BLaER1 (cell line): Measurements from ENCODE around the gene NKIRAS1.
"Not testable (repeated sequence)": the region's sequence is repeated elsewhere in the genome, so short reads cannot be mapped to it uniquely, and the experiment has no call there.

Experiments used
- H3K27ac ChIP-seq: shearing (Covaris generic); formaldehyde crosslinking; 2 replicates; pipeline ENCODE4 v1.8.1; 2022
- H3K27me3 ChIP-seq: shearing (Covaris generic); formaldehyde crosslinking; 2 replicates; pipeline ENCODE4 v1.8.1; 2022
- H3K36me3 ChIP-seq: shearing (Covaris generic); formaldehyde crosslinking; 2 replicates; pipeline ENCODE4 v1.8.1; 2022
- H3K4me1 ChIP-seq: shearing (Covaris generic); formaldehyde crosslinking; 2 replicates; pipeline ENCODE4 v1.8.1; 2022
- H3K4me2 ChIP-seq: shearing (Covaris generic); formaldehyde crosslinking; 2 replicates; pipeline ENCODE4 v1.8.1; 2022
- H3K4me3 ChIP-seq: shearing (Covaris generic); formaldehyde crosslinking; 2 replicates; pipeline ENCODE4 v1.8.1; 2022
- H3K9ac ChIP-seq: shearing (Covaris generic); formaldehyde crosslinking; 2 replicates; pipeline ENCODE4 v1.8.1; 2022
- H3K9me3 ChIP-seq: shearing (Covaris generic); formaldehyde crosslinking; 2 replicates; pipeline ENCODE4 v1.8.1; 2022
- H4K20me1 ChIP-seq: shearing (Covaris generic); formaldehyde crosslinking; 2 replicates; pipeline ENCODE4 v1.8.1; 2022
- Cebpa-rat ChIP-seq: shearing (Covaris generic); IDR thresholded peaks from 2 replicates; pipeline ENCODE4 v1.8.1; 2022

The NKIRAS1 gene

DNA sequence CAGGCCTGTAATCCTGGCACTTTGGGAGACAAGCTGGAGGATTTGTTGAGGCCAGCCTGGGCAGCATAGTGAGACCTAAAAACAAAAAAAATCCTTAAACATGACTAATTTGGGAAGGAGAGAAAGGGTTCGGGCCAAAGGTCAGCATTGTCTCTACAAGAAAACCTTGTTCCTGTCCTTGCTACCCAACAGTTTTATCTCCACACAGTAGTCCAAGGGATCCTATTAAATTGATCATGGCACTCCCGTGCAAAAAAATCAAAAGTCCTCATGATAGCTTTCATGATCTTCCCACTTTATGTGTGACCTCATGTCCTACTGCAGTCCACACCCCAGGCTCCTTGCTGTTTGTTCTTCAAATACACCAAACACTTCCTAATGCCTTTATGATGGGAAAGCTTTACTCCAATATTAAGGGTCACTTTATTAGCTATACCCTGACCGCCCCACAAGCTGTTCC, 4.3 kb upstream of the NKIRAS1 start:
- 0 out of 2 replicates have a peak overlapping the region, but pooled peaks have one; percentile 89 for H3K4me2 ChIP-seq

DNA sequence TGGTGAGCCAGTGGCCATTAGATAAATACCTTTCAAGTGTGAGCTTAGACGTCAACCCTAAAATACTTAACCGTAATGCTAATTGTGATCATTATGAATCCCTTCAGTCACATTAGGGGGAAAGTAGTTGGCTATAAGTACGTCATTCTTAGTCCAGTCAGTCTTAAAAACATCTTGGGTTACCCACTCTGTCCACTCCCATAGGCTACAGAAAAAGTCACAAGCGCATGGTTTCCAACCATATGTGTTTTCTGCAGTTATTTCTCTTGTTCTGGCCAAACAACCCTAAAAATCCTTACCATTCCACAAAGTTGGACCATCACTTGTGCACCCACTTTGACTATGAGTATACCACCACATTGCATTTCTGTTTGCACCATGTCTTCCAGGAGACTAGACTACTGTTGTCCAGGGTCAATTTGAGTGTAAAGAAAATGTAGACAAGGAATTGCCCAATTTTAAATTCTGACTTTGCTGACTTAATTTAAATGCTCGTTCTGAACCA, 3.4 kb upstream of the NKIRAS1 start:
- H3K27ac ChIP-seq = no peak overlapping the region
- peaks cover 15% of the 10 kb centered on the region for H3K27me3 ChIP-seq
- peaks cover 48% of the 10 kb centered on the region for H3K36me3 ChIP-seq
- H4K20me1 ChIP-seq = peaks cover 50% of the 10 kb centered on the region
- TF ChIP-seq Cebpa-rat = no peak
- H3K4me1 ChIP-seq = peaks cover 64% of the 10 kb centered on the region
- peak overlapping the region; percentile 93 for H3K4me3 ChIP-seq
- no peaks in the 10 kb centered on the region for H3K9me3 ChIP-seq
- peak overlapping the region; percentile 89 for H3K4me2 ChIP-seq
- no peak overlapping the region for H3K9ac ChIP-seq

More for the DNA sequence above, 4.3 kb upstream of the NKIRAS1 start:
- peaks cover 48% of the 10 kb centered on the region for H3K36me3 ChIP-seq
- peaks cover 43% of the 10 kb centered on the region for H4K20me1 ChIP-seq
- H3K4me3 ChIP-seq = no peak overlapping the region
- TF ChIP-seq Cebpa-rat = no peak
- H3K27ac ChIP-seq = no peak overlapping the region
- peaks cover 55% of the 10 kb centered on the region for H3K4me1 ChIP-seq
- no peaks in the 10 kb centered on the region for H3K9me3 ChIP-seq
- H3K9ac ChIP-seq = no peak overlapping the region
- peaks cover 6% of the 10 kb centered on the region for H3K27me3 ChIP-seq

DNA sequence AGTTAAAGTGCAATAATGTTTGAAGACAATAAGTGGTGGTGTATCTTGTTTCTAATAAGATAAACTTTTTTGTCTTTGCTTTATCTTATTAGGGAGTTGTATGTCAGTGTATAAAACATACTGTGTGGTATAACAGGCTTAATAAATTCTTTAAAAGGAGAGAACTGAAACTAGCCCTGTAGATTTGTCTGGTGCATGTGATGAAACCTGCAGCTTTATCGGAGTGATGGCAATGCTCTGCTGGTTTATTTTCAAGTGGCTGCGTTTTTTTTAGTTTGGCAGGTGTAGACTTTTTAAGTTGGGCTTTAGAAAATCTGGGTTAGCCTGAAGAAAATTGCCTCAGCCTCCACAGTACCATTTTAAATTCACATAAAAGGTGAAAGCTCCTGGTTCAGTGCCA, 2.8 kb upstream of the NKIRAS1 start:
- Histone ChIP-seq H4K20me1 (peaks cover 56% of the 10 kb centered on the region), H3K4me3 (peak overlapping the region; percentile 93), H3K27ac (no peak overlapping the region), H3K9ac (no peak overlapping the region), H3K4me2 (peak overlapping the region; percentile 89), H3K4me1 (peaks cover 68% of the 10 kb centered on the region), H3K27me3 (peaks cover 18% of the 10 kb centered on the region), H3K36me3 (peaks cover 48% of the 10 kb centered on the region), H3K9me3 (no peaks in the 10 kb centered on the region)
- no peak for TF ChIP-seq Cebpa-rat

DNA sequence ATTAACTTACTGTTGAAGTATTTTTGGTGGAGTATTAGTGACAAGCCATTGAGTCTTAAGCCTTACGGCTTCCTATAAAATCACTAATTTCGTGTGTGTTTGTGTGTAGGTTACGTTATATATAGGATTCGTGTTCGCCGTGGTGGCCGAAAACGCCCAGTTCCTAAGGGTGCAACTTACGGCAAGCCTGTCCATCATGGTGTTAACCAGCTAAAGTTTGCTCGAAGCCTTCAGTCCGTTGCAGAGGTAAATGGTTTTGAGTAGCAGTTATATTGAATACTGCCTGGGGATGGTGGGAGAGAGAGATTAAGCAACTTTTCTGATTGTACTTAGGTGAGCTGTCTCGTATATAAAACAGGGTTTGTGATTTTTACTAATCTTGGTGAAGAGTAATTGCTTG, 1.5 kb upstream of the NKIRAS1 start:
- H3K4me1 ChIP-seq = peaks cover 64% of the 10 kb centered on the region
- peak overlapping the region; percentile 93 for H3K4me3 ChIP-seq
- peak overlapping the region; percentile 98 for H3K27ac ChIP-seq
- not testable (repeated sequence) for H3K9me3 ChIP-seq
- H3K9ac ChIP-seq = peak overlapping the region; percentile 99
- peaks cover 67% of the 10 kb centered on the region for H4K20me1 ChIP-seq
- peaks cover 48% of the 10 kb centered on the region for H3K36me3 ChIP-seq
- peaks cover 18% of the 10 kb centered on the region for H3K27me3 ChIP-seq
- peak overlapping the region; percentile 89 for H3K4me2 ChIP-seq

DNA sequence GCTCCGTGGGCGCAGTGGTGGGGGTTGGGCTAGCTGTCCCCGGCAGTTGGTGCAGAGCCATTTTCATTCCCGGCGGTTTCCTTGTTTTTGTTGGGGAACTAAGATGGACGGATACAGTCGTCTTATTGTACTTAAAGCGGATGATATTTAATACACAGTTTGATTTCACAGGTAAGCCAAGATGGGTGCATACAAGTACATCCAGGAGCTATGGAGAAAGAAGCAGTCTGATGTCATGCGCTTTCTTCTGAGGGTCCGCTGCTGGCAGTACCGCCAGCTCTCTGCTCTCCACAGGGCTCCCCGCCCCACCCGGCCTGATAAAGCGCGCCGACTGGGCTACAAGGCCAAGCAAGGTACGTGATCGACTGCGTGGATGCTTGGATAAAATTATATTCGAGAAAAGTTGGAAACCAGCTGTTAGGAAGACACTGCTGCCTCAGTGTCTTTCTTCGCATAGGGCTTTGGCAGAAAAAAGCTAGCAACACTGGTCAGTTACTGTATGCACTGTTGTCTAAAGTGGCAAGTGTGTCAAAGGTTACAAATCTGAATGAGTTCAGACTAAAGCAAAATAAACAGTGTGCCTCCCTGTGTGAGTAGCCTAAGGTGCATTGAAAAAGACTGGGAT, 1.0 kb upstream of the NKIRAS1 start:
- H3K27ac ChIP-seq = peak overlapping the region; percentile 98
- peaks cover 48% of the 10 kb centered on the region for H3K36me3 ChIP-seq
- H3K4me2 ChIP-seq = peak overlapping the region; percentile 89
- peak overlapping the region; percentile 93 for H3K4me3 ChIP-seq
- H3K27me3 ChIP-seq = peaks cover 18% of the 10 kb centered on the region
- H3K9me3 ChIP-seq = not testable (repeated sequence)
- H4K20me1 ChIP-seq = peaks cover 67% of the 10 kb centered on the region
- peak overlapping the region; percentile 99 for H3K9ac ChIP-seq
- peaks cover 59% of the 10 kb centered on the region for H3K4me1 ChIP-seq

DNA sequence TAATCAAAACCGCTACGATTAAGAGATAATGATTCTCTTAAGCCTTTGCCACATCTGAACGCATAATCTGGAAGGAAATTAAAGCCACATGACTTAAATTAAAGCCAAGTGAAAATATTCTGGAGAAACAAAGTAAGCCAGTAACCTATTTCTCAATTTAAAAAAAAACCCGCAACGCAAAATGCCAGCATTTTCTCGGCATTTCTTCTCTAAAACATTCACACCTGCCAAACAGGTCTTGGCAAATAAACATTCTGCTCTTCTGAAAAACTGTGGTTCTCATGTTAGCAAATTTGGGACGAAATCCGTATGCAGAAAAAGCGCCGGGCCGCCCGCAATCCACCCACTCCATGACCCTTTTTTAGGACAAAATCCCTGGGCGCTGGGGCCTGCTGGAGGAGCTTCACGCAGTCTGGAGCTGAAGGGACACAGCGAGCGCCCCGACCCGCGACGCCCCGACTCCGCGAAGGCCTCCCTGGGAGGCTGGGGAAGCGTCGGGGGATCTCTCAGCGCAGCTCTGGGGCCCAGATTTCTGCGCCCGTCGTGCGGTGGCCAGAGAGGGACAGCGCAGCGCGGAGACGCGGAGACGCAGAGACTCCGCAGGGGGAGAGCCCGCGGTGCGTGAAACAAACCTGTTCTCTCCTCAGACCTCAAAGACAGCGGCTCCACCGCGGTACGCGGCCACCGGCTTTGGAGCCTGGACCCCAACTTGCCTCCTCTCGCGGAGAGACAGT, 471 bp downstream of the NKIRAS1 start:
- peak overlapping the region; percentile 98 for H3K27ac ChIP-seq
- peak overlapping the region; percentile 93 for H3K4me2 ChIP-seq
- peaks cover 66% of the 10 kb centered on the region for H4K20me1 ChIP-seq

DNA sequence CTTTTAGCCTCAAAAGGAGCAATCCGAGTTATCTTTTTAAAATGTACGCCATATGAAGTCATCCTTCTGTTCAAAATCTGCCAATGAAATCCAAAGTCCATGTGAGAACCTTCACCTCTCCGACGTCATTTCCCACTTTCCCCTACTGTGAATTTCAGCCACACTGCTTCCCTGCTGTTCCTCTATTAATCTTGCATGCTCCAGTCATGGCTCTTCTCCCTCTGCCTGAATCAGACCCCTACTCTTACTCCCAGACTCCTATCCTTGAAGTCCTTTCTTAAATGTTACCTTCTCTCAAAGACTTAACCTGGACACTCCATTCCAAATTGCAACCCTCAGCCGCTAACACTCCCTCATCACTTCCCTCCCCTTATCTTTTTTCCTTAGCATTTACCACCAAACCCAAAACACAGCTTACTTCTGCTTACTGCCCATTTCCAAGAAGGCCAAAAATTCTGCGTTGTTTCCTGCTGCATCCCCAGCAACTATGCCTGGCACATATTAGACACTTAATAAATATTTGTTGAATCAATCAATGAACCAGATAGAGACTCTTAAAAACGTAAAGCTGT, 1.2 kb downstream of the NKIRAS1 start:
- Histone ChIP-seq H3K27ac (no peak overlapping the region), H3K9ac (peak overlapping the region; percentile 99; the same call in 1 of the 2 replicates), H3K27me3 (peaks cover 18% of the 10 kb centered on the region), H3K36me3 (peaks cover 36% of the 10 kb centered on the region), H4K20me1 (peaks cover 59% of the 10 kb centered on the region), H3K4me2 (peak overlapping the region; percentile 93), H3K4me3 (peak overlapping the region; percentile 93), H3K4me1 (peaks cover 48% of the 10 kb centered on the region), H3K9me3 (no peaks in the 10 kb centered on the region)
- TF ChIP-seq Cebpa-rat = no peak

More for the DNA sequence above, 471 bp downstream of the NKIRAS1 start:
- H3K4me1 ChIP-seq = peaks cover 48% of the 10 kb centered on the region
- H3K9me3 ChIP-seq = no peaks in the 10 kb centered on the region
- TF ChIP-seq Cebpa-rat = no peak
- H3K9ac ChIP-seq = peak overlapping the region; percentile 99
- H3K27me3 ChIP-seq = peaks cover 18% of the 10 kb centered on the region
- H3K4me3 ChIP-seq = peak overlapping the region; percentile 93
- peaks cover 36% of the 10 kb centered on the region for H3K36me3 ChIP-seq

DNA sequence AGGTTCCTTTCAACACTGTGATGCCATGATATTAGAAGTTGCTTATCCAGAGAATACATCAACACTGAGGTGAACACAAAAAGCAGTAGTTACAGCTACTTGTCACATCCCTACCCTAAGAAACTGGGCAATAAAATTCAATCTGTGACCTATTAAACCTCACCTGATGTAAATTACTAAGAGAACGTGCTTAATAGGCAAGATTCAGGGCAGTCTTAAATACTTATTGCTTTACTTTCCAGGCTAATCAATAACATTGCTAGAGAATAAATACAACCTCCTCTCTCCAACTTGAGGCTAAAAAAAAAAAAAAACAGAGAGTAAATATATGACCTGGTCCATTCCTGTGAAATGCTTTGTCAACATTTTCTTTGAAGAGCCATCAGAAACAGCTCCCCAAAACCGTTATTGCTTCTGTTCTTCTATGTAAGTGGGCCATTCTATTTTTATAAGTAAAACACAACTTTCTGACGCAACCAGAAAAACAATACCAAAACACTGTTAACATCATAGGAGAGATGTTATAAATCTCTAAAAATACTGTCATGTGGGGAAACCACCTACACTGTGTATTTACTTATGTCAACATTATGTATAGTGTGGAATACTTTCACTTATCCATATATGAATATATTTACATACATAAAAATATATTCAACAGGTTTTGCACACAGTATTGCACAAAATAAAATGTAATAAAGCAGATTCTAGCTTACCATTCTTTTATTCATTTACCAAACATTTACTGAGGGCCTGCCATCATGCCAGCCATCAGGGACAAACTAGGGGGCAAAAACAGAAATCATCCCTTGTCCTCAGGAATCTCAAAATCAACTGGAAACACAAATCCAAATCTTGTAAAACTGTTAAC, 2.7 kb downstream of the NKIRAS1 start:
- Histone ChIP-seq H3K9ac (no peak overlapping the region), H3K4me3 (no peak overlapping the region), H3K4me2 (peak overlapping the region; percentile 93)

DNA sequence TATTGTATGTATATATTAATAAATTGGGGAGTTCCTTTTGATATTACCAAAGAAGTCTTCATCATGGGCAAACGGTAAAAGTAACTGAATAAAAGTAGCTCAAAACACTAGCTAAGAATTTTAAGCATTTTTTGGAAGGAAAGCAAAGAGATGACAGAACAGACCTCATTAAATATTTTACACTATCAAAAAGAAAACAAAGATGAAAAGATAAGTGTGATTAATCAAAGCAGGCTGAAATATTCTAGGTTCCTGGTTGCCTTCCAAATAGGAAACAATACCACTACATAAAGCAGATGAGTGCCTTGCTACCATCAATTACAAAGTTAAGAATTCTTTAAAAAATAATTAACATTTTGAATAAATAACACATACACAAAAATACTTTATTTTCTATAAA, 3.6 kb downstream of the NKIRAS1 start:
- H3K27me3 ChIP-seq = peaks cover 18% of the 10 kb centered on the region
- H3K4me1 ChIP-seq = peaks cover 26% of the 10 kb centered on the region
- H3K9ac ChIP-seq = no peak overlapping the region
- TF ChIP-seq Cebpa-rat = no peak
- no peaks in the 10 kb centered on the region for H3K9me3 ChIP-seq
- peaks cover 34% of the 10 kb centered on the region for H4K20me1 ChIP-seq
- no peak overlapping the region for H3K4me3 ChIP-seq
- H3K36me3 ChIP-seq = peaks cover 22% of the 10 kb centered on the region
- H3K27ac ChIP-seq = no peak overlapping the region
- H3K4me2 ChIP-seq = no peak overlapping the region

More for the DNA sequence above, 2.7 kb downstream of the NKIRAS1 start:
- Histone ChIP-seq H3K27me3 (peaks cover 18% of the 10 kb centered on the region), H3K27ac (no peak overlapping the region), H3K36me3 (peaks cover 32% of the 10 kb centered on the region), H3K4me1 (peaks cover 34% of the 10 kb centered on the region), H3K9me3 (no peaks in the 10 kb centered on the region), H4K20me1 (peaks cover 44% of the 10 kb centered on the region)
- no peak for TF ChIP-seq Cebpa-rat

DNA sequence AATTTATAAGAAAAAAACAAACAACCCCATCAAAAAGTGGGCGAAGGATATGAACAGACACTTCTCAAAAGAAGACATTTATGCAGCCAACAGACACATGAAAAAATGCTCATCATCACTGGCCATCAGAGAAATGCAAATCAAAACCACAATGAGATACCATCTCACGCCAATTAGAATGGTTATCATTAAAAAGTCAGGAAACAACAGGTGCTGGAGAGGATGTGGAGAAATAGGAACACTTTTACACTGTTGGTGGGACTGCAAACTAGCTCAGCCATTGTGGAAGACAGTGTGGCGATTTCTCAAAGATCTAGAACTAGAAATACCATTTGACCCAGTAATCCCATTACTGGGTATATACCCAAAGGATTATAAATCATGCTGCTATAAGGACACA, 4.5 kb downstream of the NKIRAS1 start:
- peaks cover 18% of the 10 kb centered on the region for H3K36me3 ChIP-seq
- H3K4me2 ChIP-seq, H3K9me3 ChIP-seq, H3K27ac ChIP-seq, H3K4me3 ChIP-seq, H3K9ac ChIP-seq: not testable (repeated sequence)
- H3K27me3 ChIP-seq = peaks cover 18% of the 10 kb centered on the region
- H3K4me1 ChIP-seq = peaks cover 26% of the 10 kb centered on the region
- peaks cover 26% of the 10 kb centered on the region for H4K20me1 ChIP-seq
